HG02970 (cell line): Measurements from ENCODE around the gene FKBP2.

Experiments used
- ATAC-seq: cut with Tn5 transposase; IDR thresholded peaks from one replicate; pipeline ENCODE4 v1.9.1; 2021; ENCODE audit warnings: mild to moderate bottlenecking, moderate library complexity, moderate number of reproducible peaks; ENCODE audit not compliant: unreplicated experiment, low FRiP score

The FKBP2 gene

GRCh38 chr11:64218628-64219353 is 22.1 kb upstream of the FKBP2 start:
- ATAC-seq: no peak

- ATAC-seq: no peak
Observed at GRCh38 chr11:64219354-64219684, 21.6 kb upstream of the FKBP2 start.

- ATAC-seq: no peak
Observed at GRCh38 chr11:64219755-64220154, 21.1 kb upstream of the FKBP2 start.

- no peak for ATAC-seq
Observed at GRCh38 chr11:64220271-64220670, 20.6 kb upstream of the FKBP2 start.

- no peak for ATAC-seq
Observed at GRCh38 chr11:64220798-64221197, 20.1 kb upstream of the FKBP2 start.

- no peak for ATAC-seq
Observed at GRCh38 chr11:64222651-64223000, 18.3 kb upstream of the FKBP2 start.

- ATAC-seq: no peak
Observed at GRCh38 chr11:64223001-64223651, 17.8 kb upstream of the FKBP2 start.

- no peak for ATAC-seq
Observed at GRCh38 chr11:64224151-64224890, 16.6 kb upstream of the FKBP2 start.

GRCh38 chr11:64224891-64225607 is 15.8 kb upstream of the FKBP2 start:
- no peak for ATAC-seq

- peak; percentile 56 for ATAC-seq
Observed at GRCh38 chr11:64225608-64226506, 15.0 kb upstream of the FKBP2 start, which contains the start of the genes NUDT22 and TRPT1. Gene NUDT22, plus strand, starts transcription at chr11:64226274. Its CDS starts 379 bp downstream, at chr11:64226653. Gene TRPT1, minus strand, starts transcription at chr11:64226186. Its CDS starts 326 bp downstream, at chr11:64225860.

- no peak for ATAC-seq
Observed at GRCh38 chr11:64226507-64227051, 14.3 kb upstream of the FKBP2 start.

- no peak for ATAC-seq
Observed at GRCh38 chr11:64227405-64227956, 13.4 kb upstream of the FKBP2 start.

GRCh38 chr11:64229090-64229743 is 11.7 kb upstream of the FKBP2 start:
- ATAC-seq: no peak

- ATAC-seq: no peak
Observed at GRCh38 chr11:64229744-64230170, 11.1 kb upstream of the FKBP2 start.

- peak; percentile 40 for ATAC-seq
Observed at GRCh38 chr11:64230171-64230984, 10.5 kb upstream of the FKBP2 start, which contains the start of gene DNAJC4. Gene DNAJC4, plus strand, starts transcription at chr11:64230548. Its CDS starts 307 bp downstream, at chr11:64230855.

GRCh38 chr11:64230985-64231365 is 9.9 kb upstream of the FKBP2 start:
- ATAC-seq: no peak

GRCh38 chr11:64231546-64231945 is 9.3 kb upstream of the FKBP2 start:
- ATAC-seq: no peak
